ENCODE measurements around the gene SAMD13. TPM values are rescaled to one million over a fixed set of nuclear protein-coding genes. Genes with fewer than 3 reads are reported as not detected.
"Not testable (repeated sequence)": the region's sequence is repeated elsewhere in the genome, so short reads cannot be mapped to it uniquely, and the experiment has no call there.

The SAMD13 gene
- total and polyA plus RNA-seq, 2 donors (not counting 3 experiments of a cell fraction or from before 2014, with no cell fraction given) = 1.2 to 4.8 TPM

GRCh38 chr1:84286071-84286470, 15.4 kb upstream of the SAMD13 start:
- dilution Hi-C loops (cut with MboI; ENCODE audit: extremely low pct_ligation_motif_present, low sequenced_read_pairs) (no loop called here), intact Hi-C loops (cut with micrococcal nuclease) (no loop called here)
- FAIRE-seq (no peak), DNase-seq (ENCODE audit: low read depth, low spot score) (no peak)
- no peaks in the 10 kb centered on the region for H4K20me1 ChIP-seq (replicated peaks; ENCODE audit: control insufficient read depth, extremely low read depth, insufficient read depth, low read length)
- H3K27me3 ChIP-seq (ENCODE audit: control insufficient read depth in 2 of 2, insufficient read depth in 2 of 2, low read length in 2 of 2) = no peaks in the 10 kb centered on the region
- no peaks in the 10 kb centered on the region for H3K36me3 ChIP-seq (ENCODE audit: control insufficient read depth in 2 of 2, extremely low read depth in 1 of 2, insufficient read depth in 2 of 2, low read length in 2 of 2)
- no peaks in the 10 kb centered on the region for H3K9me1 ChIP-seq (replicated peaks; ENCODE audit: control insufficient read depth, extremely low read depth, insufficient read depth, low read length)
- no peak overlapping the region for H3K4me2 ChIP-seq (ENCODE audit: insufficient read depth, low read length)
- no peak overlapping the region for H2AFZ ChIP-seq (ENCODE audit: low read depth, low read length)
- H3K4me1 ChIP-seq (ENCODE audit: control insufficient read depth, extremely low read depth, insufficient read depth, low read length) = no peaks in the 10 kb centered on the region
- no peak overlapping the region for H3K4me3 ChIP-seq (replicated peaks in 1 of 3; ENCODE audit: insufficient read depth in 1 of 3, low read depth in 1 of 3, low read length in 3 of 3)
- no TSS peak for BruUV-seq (replicated peaks)
- no peaks in the 10 kb centered on the region for H3K79me2 ChIP-seq (ENCODE audit: control insufficient read depth, insufficient read depth, low read length)
- ChIA-PET POLR2A (no interaction called here), CTCF (no interaction called here)
- H3K9ac ChIP-seq (replicated peaks; ENCODE audit: extremely low read depth, insufficient read depth, low read length) = no peak overlapping the region
- no peaks in the 10 kb centered on the region for H3K9me3 ChIP-seq (replicated peaks; ENCODE audit: control insufficient read depth, insufficient read depth, low read length)
- no peak overlapping the region for H3K27ac ChIP-seq (ENCODE audit: insufficient read depth, low read depth, low read length)
- no peak for TF ChIP-seq POLR2AphosphoS5 (IDR thresholded peaks at IDR 0.05; ENCODE audit: insufficient read depth, low read depth, low read length)
- no peak for TF ChIP-seq MYC (IDR thresholded peaks at IDR 0.05; ENCODE audit: low read depth, low read length)
- TF ChIP-seq CTCF (IDR thresholded peaks at IDR 0.05; ENCODE audit: extremely low read depth in 1 of 2, insufficient read depth in 1 of 2, low read depth in 1 of 2, low read length in 2 of 2) = no peak
- no peak for TF ChIP-seq GATA2 (IDR thresholded peaks at IDR 0.05; ENCODE audit: insufficient read depth, insufficient read length, low read depth, low read length)
- no peak for TF ChIP-seq POLR2A (IDR thresholded peaks at IDR 0.05; ENCODE audit: low read depth, low read length)
- no peak for TF ChIP-seq EZH2 (IDR thresholded peaks at IDR 0.05; ENCODE audit: borderline replicate concordance, low read depth, low read length, severe bottlenecking)
- no peak for TF ChIP-seq FOS (IDR thresholded peaks at IDR 0.05; ENCODE audit: borderline replicate concordance, insufficient read depth, low read length)
- no peak for TF ChIP-seq MAX (IDR thresholded peaks at IDR 0.05; ENCODE audit: insufficient read depth, insufficient read length)
- TF ChIP-seq JUN (IDR thresholded peaks at IDR 0.05; ENCODE audit: borderline replicate concordance, insufficient read depth, insufficient read length, low read depth) = no peak

GRCh38 chr1:84287389-84287788, 14.1 kb upstream of the SAMD13 start:
- H3K36me3 ChIP-seq (ENCODE audit: control insufficient read depth in 2 of 2, extremely low read depth in 1 of 2, insufficient read depth in 2 of 2, low read length in 2 of 2); H3K9ac ChIP-seq (replicated peaks; ENCODE audit: extremely low read depth, insufficient read depth, low read length); H3K27ac ChIP-seq (ENCODE audit: insufficient read depth, low read depth, low read length); FAIRE-seq; H3K9me1 ChIP-seq (replicated peaks; ENCODE audit: control insufficient read depth, extremely low read depth, insufficient read depth, low read length); H3K27me3 ChIP-seq (ENCODE audit: control insufficient read depth in 2 of 2, insufficient read depth in 2 of 2, low read length in 2 of 2); CTCF ChIA-PET; dilution Hi-C loops (cut with MboI; ENCODE audit: extremely low pct_ligation_motif_present, low sequenced_read_pairs); H3K9me3 ChIP-seq (replicated peaks; ENCODE audit: control insufficient read depth, insufficient read depth, low read length); H3K4me3 ChIP-seq (replicated peaks in 1 of 3; ENCODE audit: insufficient read depth in 1 of 3, low read depth in 1 of 3, low read length in 3 of 3); H2AFZ ChIP-seq (ENCODE audit: low read depth, low read length); H3K4me1 ChIP-seq (ENCODE audit: control insufficient read depth, extremely low read depth, insufficient read depth, low read length); BruUV-seq (replicated peaks); H3K79me2 ChIP-seq (ENCODE audit: control insufficient read depth, insufficient read depth, low read length); H4K20me1 ChIP-seq (replicated peaks; ENCODE audit: control insufficient read depth, extremely low read depth, insufficient read depth, low read length); DNase-seq (ENCODE audit: low read depth, low spot score); intact Hi-C loops (cut with micrococcal nuclease); H3K4me2 ChIP-seq (ENCODE audit: insufficient read depth, low read length); POLR2A ChIA-PET: not testable (repeated sequence)

All from endothelial cell of umbilical vein (primary cell).